Inferior parietal cortex (tissue), 1 donor: ENCODE data around the gene ZFHX3.
"Not testable (repeated sequence)": the region's sequence is repeated elsewhere in the genome, so short reads cannot be mapped to it uniquely, and the experiment has no call there.

ENCODE experiments used
- DNase-seq: peaks from one replicate; pipeline ENCODE4 v3.0.0-alpha.2; 2016; ENCODE audit errors: extremely low spot score

The ZFHX3 gene

GRCh38 chr16:72996291-72997062, 51.5 kb downstream of the ZFHX3 start:
- DNase-seq, result no peak

- not testable (repeated sequence) for DNase-seq
Observed at GRCh38 chr16:72995882-72996270, 52.1 kb downstream of the ZFHX3 start.

GRCh38 chr16:72995151-72995881, 52.6 kb downstream of the ZFHX3 start:
- no peak for DNase-seq

- DNase-seq, result no peak
Observed at GRCh38 chr16:72992142-72992601, 55.8 kb downstream of the ZFHX3 start.

GRCh38 chr16:72991644-72992043, 56.3 kb downstream of the ZFHX3 start:
- no peak for DNase-seq

- no peak for DNase-seq
Observed at GRCh38 chr16:72991211-72991610, 56.7 kb downstream of the ZFHX3 start.

GRCh38 chr16:72990571-72990970, 57.4 kb downstream of the ZFHX3 start:
- no peak for DNase-seq

- no peak for DNase-seq
Observed at GRCh38 chr16:72989579-72990551, 58.1 kb downstream of the ZFHX3 start.

GRCh38 chr16:72989203-72989578, 58.7 kb downstream of the ZFHX3 start:
- not testable (repeated sequence) for DNase-seq

GRCh38 chr16:72988569-72988968, 59.4 kb downstream of the ZFHX3 start:
- no peak for DNase-seq

GRCh38 chr16:72987480-72987901, 60.4 kb downstream of the ZFHX3 start:
- no peak for DNase-seq

- no peak for DNase-seq
Observed at GRCh38 chr16:72985995-72986394, 61.9 kb downstream of the ZFHX3 start.

GRCh38 chr16:72985148-72985941, 62.6 kb downstream of the ZFHX3 start:
- DNase-seq, result no peak

- DNase-seq, result no peak
Observed at GRCh38 chr16:72983728-72984350, 64.1 kb downstream of the ZFHX3 start.

GRCh38 chr16:72983241-72983640, 64.7 kb downstream of the ZFHX3 start:
- no peak for DNase-seq

- DNase-seq, result no peak
Observed at GRCh38 chr16:72979974-72980373, 68.0 kb downstream of the ZFHX3 start.

- DNase-seq, result no peak
Observed at GRCh38 chr16:72978212-72978611, 69.7 kb downstream of the ZFHX3 start.

- no peak for DNase-seq
Observed at GRCh38 chr16:72977127-72977526, 70.8 kb downstream of the ZFHX3 start.

GRCh38 chr16:72976438-72977064, 71.4 kb downstream of the ZFHX3 start:
- DNase-seq, result no peak

GRCh38 chr16:72975809-72976437, 72.0 kb downstream of the ZFHX3 start:
- DNase-seq, result no peak
